Superior temporal gyrus (tissue), 1 donor: ENCODE measurements around the gene OR6C68.
"Not testable (repeated sequence)": the region's sequence is repeated elsewhere in the genome, so short reads cannot be mapped to it uniquely, and the experiment has no call there.

Experiments used
- DNase-seq: peaks from one replicate; pipeline ENCODE4 v3.0.0-alpha.2; 2016; ENCODE audit errors: extremely low spot score

The OR6C68 gene

GRCh38 chr12:55492078-55492477 is at the start of gene OR6C68:
TSS of gene OR6C68 (plus strand) at chr12:55492378. CDS start at chr12:55492378, 0 bp downstream.
- DNase-seq: no peak

- no peak for DNase-seq
These were observed 48.4 kb upstream of the OR6C68 start, which contains the start of gene OR6C2 for GRCh38 chr12:55443776-55444175. TSS of gene OR6C2 (plus strand) at chr12:55444076. CDS start at chr12:55452214, 8,138 bp downstream.

- DNase-seq: no peak
These were observed 46.8 kb upstream of the OR6C68 start for GRCh38 chr12:55445357-55445756.

GRCh38 chr12:55446326-55446725 is 45.9 kb upstream of the OR6C68 start:
- no peak for DNase-seq

GRCh38 chr12:55448825-55449224 is 43.4 kb upstream of the OR6C68 start:
- DNase-seq: no peak

- DNase-seq: not testable (repeated sequence)
These were observed 27.3 kb upstream of the OR6C68 start for GRCh38 chr12:55464926-55465325.

- no peak for DNase-seq
These were observed 24.3 kb upstream of the OR6C68 start for GRCh38 chr12:55467836-55468235.

- no peak for DNase-seq
These were observed 22.9 kb upstream of the OR6C68 start for GRCh38 chr12:55469291-55469690.

GRCh38 chr12:55470088-55470829 is 21.9 kb upstream of the OR6C68 start, which contains the start of gene OR6C70:
TSS of gene OR6C70 (minus strand) at chr12:55470138. CDS start at chr12:55470138, 0 bp downstream.
- DNase-seq: no peak

GRCh38 chr12:55472264-55472663 is 19.9 kb upstream of the OR6C68 start:
- DNase-seq: no peak

GRCh38 chr12:55479136-55479535 is 13.0 kb upstream of the OR6C68 start:
- DNase-seq: not testable (repeated sequence)

GRCh38 chr12:55484284-55484683 is 7.9 kb upstream of the OR6C68 start:
- DNase-seq: not testable (repeated sequence)

- DNase-seq: no peak
These were observed 3.3 kb downstream of the OR6C68 start for GRCh38 chr12:55495490-55495889.

- no peak for DNase-seq
These were observed 7.1 kb downstream of the OR6C68 start for GRCh38 chr12:55499231-55499630.

GRCh38 chr12:55499810-55500252 is 7.7 kb downstream of the OR6C68 start:
- DNase-seq: no peak

GRCh38 chr12:55501601-55502000 is 9.4 kb downstream of the OR6C68 start:
- DNase-seq: no peak

GRCh38 chr12:55515696-55516095 is 23.5 kb downstream of the OR6C68 start:
- DNase-seq: no peak

- DNase-seq: no peak
These were observed 24.2 kb downstream of the OR6C68 start for GRCh38 chr12:55516391-55516790.
